ENCODE data around the gene BPNT1. TPM values are rescaled to one million over a fixed set of nuclear protein-coding genes. Genes with fewer than 3 reads are reported as not detected.

The BPNT1 gene
- total RNA-seq, 1 experiment from 2014 or later: 13.6 TPM

DNA sequence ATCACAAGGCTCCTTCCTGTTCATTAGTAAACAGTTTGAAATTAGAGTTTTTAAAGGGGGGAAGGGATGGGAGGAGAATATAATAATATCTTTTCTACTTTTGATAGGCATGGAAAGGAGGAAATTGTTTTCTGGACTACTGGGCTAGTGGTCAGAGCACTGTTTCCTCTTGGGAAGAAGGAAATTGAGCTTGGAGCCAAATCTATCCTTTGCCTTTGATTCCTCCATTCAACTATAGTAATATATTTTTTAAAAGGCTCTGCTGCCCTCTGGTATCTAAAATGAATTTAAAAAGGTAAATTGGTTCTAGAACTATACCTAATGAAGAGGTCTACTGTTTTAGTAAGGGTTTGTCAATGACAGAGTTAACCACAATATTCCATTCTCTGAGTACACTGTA lies 10.2 kb upstream of the BPNT1 start:
- H3K4me1 Mint-ChIP-seq: peaks cover 7 to 8% of the 10 kb centered on the region in 2 experiments
- Histone ChIP-seq H4K5ac (ENCODE audit: insufficient read length, low read depth, low read length) (no peak overlapping the region), H3K79me2 (ENCODE audit: insufficient read depth, low read length) (no peaks in the 10 kb centered on the region), H2BK15ac (ENCODE audit: low read depth, low read length) (no peak overlapping the region), H3K4me2 (ENCODE audit: insufficient read depth, insufficient read length, low read length) (no peak overlapping the region), H2BK120ac (ENCODE audit: low read depth, low read length, poor library complexity, severe bottlenecking) (no peak overlapping the region), H3K79me1 (ENCODE audit: insufficient read depth, low read depth, low read length, poor library complexity, severe bottlenecking) (no peaks in the 10 kb centered on the region), H3K18ac (ENCODE audit: insufficient read length, low read depth, low read length) (no peak overlapping the region), H2BK12ac (ENCODE audit: insufficient read length, low read depth, low read length) (no peak overlapping the region), H2BK5ac (ENCODE audit: insufficient read length, low read length) (no peak overlapping the region), H4K20me1 (ENCODE audit: control insufficient read depth, insufficient read depth, insufficient read length) (no peaks in the 10 kb centered on the region), H3K4ac (ENCODE audit: low read depth, low read length) (no peak overlapping the region), H3T11ph (ENCODE audit: low read length) (no peak overlapping the region), H3K4me1 (ENCODE audit: insufficient read depth, low read length) (no peaks in the 10 kb centered on the region), H3K56ac (ENCODE audit: insufficient read length, low read depth, low read length) (no peak overlapping the region), H3K9me3 (ENCODE audit: control insufficient read depth, low read depth, low read length) (no peaks in the 10 kb centered on the region), H2AK5ac (ENCODE audit: insufficient read length, low read length) (no peak overlapping the region), H3K9ac (ENCODE audit: extremely low read depth, insufficient read length, low read length) (no peak overlapping the region), H3K14ac (ENCODE audit: insufficient read depth, low read length) (no peak overlapping the region), H4K91ac (ENCODE audit: insufficient read length, low read depth, low read length) (no peak overlapping the region), H3K23me2 (ENCODE audit: insufficient read length, low read depth, low read length, poor library complexity, severe bottlenecking) (peaks cover 1% of the 10 kb centered on the region), H2BK20ac (ENCODE audit: low read depth, low read length, poor library complexity, severe bottlenecking) (no peak overlapping the region), H3K27ac (ENCODE audit: insufficient read length, low read depth, low read length) (no peak overlapping the region), H3K27me3 (ENCODE audit: insufficient read depth, low read length) (no peaks in the 10 kb centered on the region), H4K8ac (replicated peaks; ENCODE audit: insufficient read length, low read depth, low read length) (no peak overlapping the region), H2AFZ (ENCODE audit: low read length) (no peak overlapping the region), H3K23ac (ENCODE audit: insufficient read length, low read depth, low read length) (no peak overlapping the region)
- no peaks in the 10 kb centered on the region for H3K27me3 Mint-ChIP-seq (ENCODE audit: low read depth)
- TF ChIP-seq, protein P1, sequence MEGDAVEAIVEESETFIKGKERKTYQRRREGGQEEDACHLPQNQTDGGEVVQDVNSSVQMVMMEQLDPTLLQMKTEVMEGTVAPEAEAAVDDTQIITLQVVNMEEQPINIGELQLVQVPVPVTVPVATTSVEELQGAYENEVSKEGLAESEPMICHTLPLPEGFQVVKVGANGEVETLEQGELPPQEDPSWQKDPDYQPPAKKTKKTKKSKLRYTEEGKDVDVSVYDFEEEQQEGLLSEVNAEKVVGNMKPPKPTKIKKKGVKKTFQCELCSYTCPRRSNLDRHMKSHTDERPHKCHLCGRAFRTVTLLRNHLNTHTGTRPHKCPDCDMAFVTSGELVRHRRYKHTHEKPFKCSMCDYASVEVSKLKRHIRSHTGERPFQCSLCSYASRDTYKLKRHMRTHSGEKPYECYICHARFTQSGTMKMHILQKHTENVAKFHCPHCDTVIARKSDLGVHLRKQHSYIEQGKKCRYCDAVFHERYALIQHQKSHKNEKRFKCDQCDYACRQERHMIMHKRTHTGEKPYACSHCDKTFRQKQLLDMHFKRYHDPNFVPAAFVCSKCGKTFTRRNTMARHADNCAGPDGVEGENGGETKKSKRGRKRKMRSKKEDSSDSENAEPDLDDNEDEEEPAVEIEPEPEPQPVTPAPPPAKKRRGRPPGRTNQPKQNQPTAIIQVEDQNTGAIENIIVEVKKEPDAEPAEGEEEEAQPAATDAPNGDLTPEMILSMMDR (conservative IDR thresholded peaks at IDR 0.05): no peak
- H3K4me3 Mint-ChIP-seq: no peak overlapping the region
- no peaks in the 10 kb centered on the region; a peak in 1 of 5 replicates for H3K9me3 Mint-ChIP-seq
- no peak for DNase-seq
- H3K36me3 Mint-ChIP-seq (ENCODE audit: insufficient read depth in 1 of 3, low read depth in 3 of 3): peaks cover 23 to 69% (median 61%) of the 10 kb centered on the region in 3 experiments; a peak in 6 of 7 replicates
- H3K27ac Mint-ChIP-seq: no peak overlapping the region

All from H9 (cell line).